B cell (primary cell): Measurements from ENCODE around the gene AHRR. TPM values are rescaled to one million over a fixed set of nuclear protein-coding genes. Genes with fewer than 3 reads are reported as not detected.

Experiments used
- ATAC-seq: fragments of 200-7000 bp; cut with Tn5 transposase; one replicate; pipeline ENCODE4 v1.10.0; 2021; ENCODE audit warnings: low read depth, mild to moderate bottlenecking, moderate number of reproducible peaks, moderate library complexity
- CTCF ChIA-PET: fragments of 350-600 bp; sonication (Branson Sonifier 250); formaldehyde crosslinking; loops from one replicate; lab custom pipeline; 2021; ENCODE audit warnings: antibody characterized with exemption, inconsistent platforms; lab: Charles Lee
- POLR2A ChIA-PET: fragments of 350-600 bp; sonication (Branson Sonifier 250); formaldehyde crosslinking; loops from one replicate; lab custom pipeline; 2021; ENCODE audit warnings: antibody characterized with exemption; lab: Charles Lee
- DNase-seq: peaks from one replicate; pipeline ENCODE4 v3.0.0; 2013
- H2AFZ ChIP-seq: 2 replicates; pipeline ENCODE4 v1.6.1; 2012; ENCODE audit warnings: mild to moderate bottlenecking, low read depth, low read length; ENCODE audit not compliant: insufficient read depth, poor library complexity, severe bottlenecking
- H3K27ac ChIP-seq, 2 donors: 1 replicate in 1 of 2; 2 replicates in 1 of 2; pipeline ENCODE4 v1.5.1; 2012 to 2013; ENCODE audit warnings: low read length in 2 of 2, mild to moderate bottlenecking in 2 of 2, moderate library complexity in 1 of 2
- H3K27me3 ChIP-seq, 4 experiments: fragments of 200-600 bp in 1 of 4; sonication (generic) in 1 of 4; replicated peaks in 1 of 4; 1 replicate in 2 of 4; 2 replicates in 2 of 4; pipeline versions ENCODE4 v1.6.1 to v1.7.0; 2013 to 2016; ENCODE audit warnings: low read length in 3 of 4, mild to moderate bottlenecking in 2 of 4, mixed read lengths in 1 of 4, moderate library complexity in 1 of 4; ENCODE audit not compliant: insufficient read depth in 4 of 4, control insufficient read depth in 3 of 4; ENCODE audit errors: control extremely low read depth in 1 of 4
- H3K36me3 ChIP-seq, 2 experiments: replicated peaks in 1 of 2; 1 replicate in 1 of 2; 2 replicates in 1 of 2; pipeline versions ENCODE4 v1.6.1 to v1.7.1; 2013; ENCODE audit warnings: low read length in 1 of 2; ENCODE audit not compliant: insufficient read depth in 2 of 2, control insufficient read depth in 1 of 2; ENCODE audit errors: control extremely low read depth in 1 of 2, extremely low read depth in 1 of 2
- H3K4me1 ChIP-seq, 2 donors: fragments of 200-600 bp in 1 of 2; sonication (generic) in 1 of 2; 1 replicate in 1 of 2; 2 replicates in 1 of 2; pipeline versions ENCODE4 v1.5.1 to v1.6.1; 2013 to 2017; ENCODE audit warnings: low read length in 2 of 2; ENCODE audit not compliant: control insufficient read depth in 2 of 2, insufficient read depth in 2 of 2
- H3K4me2 ChIP-seq: replicated peaks from 2 replicates; pipeline ENCODE3; 2012; ENCODE audit warnings: mild to moderate bottlenecking, low read depth, low read length; ENCODE audit not compliant: poor library complexity, severe bottlenecking
- H3K4me3 ChIP-seq, 5 experiments: fragments of 200-600 bp in 1 of 5; sonication (generic) in 1 of 5; 1 replicate in 3 of 5; 2 replicates in 2 of 5; pipeline versions ENCODE4 v1.5.1 to v1.7.0; 2011 to 2016; ENCODE audit warnings: low read length in 4 of 5, mild to moderate bottlenecking in 4 of 5, low read depth in 2 of 5, control low read depth in 1 of 5, moderate library complexity in 1 of 5; ENCODE audit not compliant: insufficient read depth in 1 of 5; ENCODE audit errors: control extremely low read depth in 1 of 5, extremely low read depth in 1 of 5
- H3K79me2 ChIP-seq: fragments of 200-600 bp; sonication (generic); one replicate; pipeline ENCODE4 v1.6.0; 2016; ENCODE audit warnings: low read length; ENCODE audit not compliant: control insufficient read depth, insufficient read depth
- H3K9ac ChIP-seq: fragments of 200-600 bp; sonication (generic); 2 replicates; pipeline ENCODE4 v1.6.1; 2017; ENCODE audit warnings: mild to moderate bottlenecking, low read length, moderate library complexity
- H3K9me3 ChIP-seq, 3 donors: one replicate each; pipeline versions ENCODE4 v1.6.1 to v1.7.1; 2013; ENCODE audit warnings: low read length in 2 of 3; ENCODE audit not compliant: control insufficient read depth in 2 of 3, insufficient read depth in 1 of 3; ENCODE audit errors: control extremely low read depth in 1 of 3
- H4K20me1 ChIP-seq: 2 replicates; pipeline ENCODE4 v1.6.0; 2012; ENCODE audit warnings: mild to moderate bottlenecking, low read length; ENCODE audit not compliant: insufficient read depth, control insufficient read depth, poor library complexity, severe bottlenecking
- H3K27ac Mint-ChIP-seq: one replicate; pipeline ENCODE4 v1.8.0; 2021; ENCODE audit warnings: mixed read lengths
- H3K27me3 Mint-ChIP-seq: one replicate; pipeline ENCODE4 v1.8.0; 2021; ENCODE audit warnings: mixed read lengths
- H3K4me1 Mint-ChIP-seq: one replicate; pipeline ENCODE4 v1.8.0; 2021; ENCODE audit warnings: mixed read lengths
- H3K4me3 Mint-ChIP-seq: one replicate; pipeline ENCODE4 v1.8.0; 2021; ENCODE audit warnings: mixed read lengths
- H3K9me3 Mint-ChIP-seq: one replicate; pipeline ENCODE4 v1.8.0; 2022; ENCODE audit warnings: mixed read lengths; ENCODE audit not compliant: insufficient read depth
- CTCF ChIP-seq: fragments of 200-600 bp; IDR thresholded peaks from one replicate; pipeline ENCODE4 v1.8.0; 2022; ENCODE audit warnings: antibody characterized with exemption, mild to moderate bottlenecking
- EZH2 ChIP-seq: IDR thresholded peaks from 2 replicates; pipeline ENCODE4 v1.6.1; 2012; ENCODE audit warnings: borderline replicate concordance, low read depth, mild to moderate bottlenecking, moderate library complexity, low read length; ENCODE audit not compliant: insufficient read depth, poor library complexity, severe bottlenecking
- WGBS: methylation state at CpG from one replicate; pipeline ENCODE4 v1.1.5; 2013; ENCODE audit warnings: missing lambda C conversion rate; ENCODE audit not compliant: insufficient coverage; 5-methylcytosine and 5-hydroxymethylcytosine counted together
- intact Hi-C: fragments of 100-400 bp; cut with micrococcal nuclease; formaldehyde crosslinking; loops from one replicate; pipeline ENCODE4 v1.10.0; 2022
- polyA plus RNA-seq: library from polyadenylated mRNA; depleted of rRNA; stranded (reverse); fragments of >200 nt; gene quantifications from 2 replicates; pipeline ENCODE4 v1.2.3, GENCODE V29; 2012
- total RNA-seq, 2 donors: library from RNA; stranded (reverse); fragments of 120-200 nt in 1 of 2; gene quantifications; 1 replicate in 1 of 2; 2 replicates in 1 of 2; pipeline versions ENCODE4 v1.2.3 to v1.2.4, GENCODE V29; 2013 to 2022

The AHRR gene
- total and polyA plus RNA-seq, 2 donors (not counting 1 experiment from before 2014, with no cell fraction given), result 0.13 to 1.7 TPM

GRCh38 chr5:431001-431710 lies 109.6 kb downstream of the AHRR start:
- ChIA-PET POLR2A (no interaction called here), CTCF (interaction anchor here (0.9 to 5.1 kb wide), 10 partner anchors 15 to 243 kb away, joined by 3 to 41 read pairs (median 5); partner anchors contain the start of gene PDCD6)
- H3K27me3 Mint-ChIP-seq, result peaks cover 12% of the 10 kb centered on the region
- no peaks in the 10 kb centered on the region for H3K36me3 ChIP-seq
- ATAC-seq (peak; percentile 88), DNase-seq (peak; percentile 46)
- no peaks in the 10 kb centered on the region for H3K9me3 Mint-ChIP-seq
- H3K4me1 ChIP-seq, result no peaks in the 10 kb centered on the region
- H4K20me1 ChIP-seq, result no peaks in the 10 kb centered on the region
- 43% methylated on average over 14 of the region's 18 CpGs for WGBS
- peak; percentile 67 for TF ChIP-seq CTCF
- TF ChIP-seq EZH2, result no peak
- H3K9ac ChIP-seq, result no peak overlapping the region
- no peak overlapping the region for H3K4me2 ChIP-seq
- no peaks in the 10 kb centered on the region for H3K4me1 Mint-ChIP-seq
- H3K79me2 ChIP-seq, result no peaks in the 10 kb centered on the region
- no peak overlapping the region for H3K27ac Mint-ChIP-seq
- intact Hi-C loops, result loop anchor here (1.0 kb wide), 1 partner anchor 243 kb away; no protein-coding TSS in a partner anchor
- peaks cover 0 to 3% (median 0%) of the 10 kb centered on the region in 3 donors for H3K9me3 ChIP-seq
- no peak overlapping the region for H3K4me3 Mint-ChIP-seq
- H3K27ac ChIP-seq, result no peak overlapping the region
- H3K27me3 ChIP-seq, result peaks cover 0 to 10% (median 2%) of the 10 kb centered on the region in 4 experiments
- H2AFZ ChIP-seq, result no peak overlapping the region
- H3K4me3 ChIP-seq, result no peak overlapping the region

GRCh38 chr5:431711-432050 lies 110.2 kb downstream of the AHRR start:
- whole genome bisulfite sequencing, result 91% methylated on average over 2 of the region's 4 CpGs
- H3K9me3 ChIP-seq, result peaks cover 0 to 3% (median 0%) of the 10 kb centered on the region in 3 donors
- H3K9me3 Mint-ChIP-seq, result no peaks in the 10 kb centered on the region
- no peak overlapping the region for H3K27ac Mint-ChIP-seq
- no peaks in the 10 kb centered on the region for H3K36me3 ChIP-seq
- no peak overlapping the region for H2AFZ ChIP-seq
- intact Hi-C loops, result loop anchor here (1.0 kb wide), 1 partner anchor 243 kb away; no protein-coding TSS in a partner anchor
- no peak overlapping the region for H3K4me2 ChIP-seq
- ChIA-PET POLR2A (no interaction called here), CTCF (interaction anchor here (0.6 to 5.1 kb wide), 11 partner anchors 15 to 244 kb away, joined by 3 to 41 read pairs (median 4); partner anchors contain the start of gene PDCD6)
- no peaks in the 10 kb centered on the region for H3K4me1 Mint-ChIP-seq
- ATAC-seq (no peak), DNase-seq (no peak)
- H3K79me2 ChIP-seq, result no peaks in the 10 kb centered on the region
- H4K20me1 ChIP-seq, result no peaks in the 10 kb centered on the region
- TF ChIP-seq EZH2, result no peak
- no peak for TF ChIP-seq CTCF
- peaks cover 0 to 10% (median 0%) of the 10 kb centered on the region in 4 experiments for H3K27me3 ChIP-seq
- H3K4me3 ChIP-seq, result no peak overlapping the region
- H3K27me3 Mint-ChIP-seq, result peaks cover 12% of the 10 kb centered on the region
- no peak overlapping the region for H3K9ac ChIP-seq
- H3K4me3 Mint-ChIP-seq, result no peak overlapping the region
- H3K4me1 ChIP-seq, result no peaks in the 10 kb centered on the region
- H3K27ac ChIP-seq, result no peak overlapping the region
